Astrocyte (in vitro differentiated cells and primary cell): ENCODE results near the gene EEA1. TPM values are rescaled to one million over a fixed set of nuclear protein-coding genes. Genes with fewer than 3 reads are reported as not detected.

Source experiments
- DNase-seq: peaks from one replicate; pipeline ENCODE4 v3.0.0-alpha.2; 2010; ENCODE audit warnings: low read depth
- FAIRE-seq: peaks from 2 replicates; lab custom pipeline; 2011; peaks lifted over from hg19 to GRCh38; lab: Jason Lieb, UNC
- H2AFZ ChIP-seq: 2 replicates; pipeline ENCODE4 v1.6.0; 2012; ENCODE audit warnings: low read depth, low read length, inconsistent platforms
- H3K27ac ChIP-seq: 2 replicates; pipeline ENCODE4 v1.5.1; 2011; ENCODE audit warnings: low read depth, low read length, inconsistent platforms
- H3K27me3 ChIP-seq: 2 replicates; pipeline ENCODE4 v1.6.0; 2011; ENCODE audit warnings: low read length, inconsistent platforms; ENCODE audit not compliant: insufficient read depth
- H3K36me3 ChIP-seq: 2 replicates; pipeline ENCODE4 v1.5.1; 2011; ENCODE audit warnings: low read length, inconsistent platforms; ENCODE audit not compliant: insufficient read depth
- H3K4me1 ChIP-seq: 2 replicates; pipeline ENCODE4 v1.5.1; 2011; ENCODE audit warnings: low read length, inconsistent platforms; ENCODE audit not compliant: insufficient read depth
- H3K4me2 ChIP-seq: 2 replicates; pipeline ENCODE4 v1.6.0; 2012; ENCODE audit warnings: low read length, inconsistent platforms
- H3K4me3 ChIP-seq: 2 replicates; pipeline ENCODE4 v1.5.1; 2011; ENCODE audit warnings: low read depth, mild to moderate bottlenecking, low read length, inconsistent platforms; ENCODE audit not compliant: insufficient read depth
- H3K79me2 ChIP-seq: 2 replicates; pipeline ENCODE4 v1.6.0; 2012; ENCODE audit warnings: mild to moderate bottlenecking, low read length, inconsistent platforms; ENCODE audit not compliant: insufficient read depth
- H3K9ac ChIP-seq: 2 replicates; pipeline ENCODE4 v1.6.0; 2012; ENCODE audit warnings: mild to moderate bottlenecking, low read length, inconsistent platforms
- H3K9me3 ChIP-seq: 2 replicates; pipeline ENCODE4 v1.5.1; 2012; ENCODE audit warnings: low read depth, mild to moderate bottlenecking, low read length, inconsistent platforms; ENCODE audit not compliant: insufficient read depth
- H4K20me1 ChIP-seq: 2 replicates; pipeline ENCODE4 v1.6.0; 2012; ENCODE audit warnings: low read length, inconsistent platforms; ENCODE audit not compliant: insufficient read depth
- H3K27ac Mint-ChIP-seq: one replicate; pipeline ENCODE4 v1.8.0; 2021; ENCODE audit warnings: mild to moderate bottlenecking, mixed read lengths; ENCODE audit not compliant: unreplicated experiment
- H3K27me3 Mint-ChIP-seq: one replicate; pipeline ENCODE4 v1.8.0; 2021; ENCODE audit warnings: low read depth, mixed read lengths; ENCODE audit not compliant: unreplicated experiment
- H3K36me3 Mint-ChIP-seq: one replicate; pipeline ENCODE4 v1.8.0; 2021; ENCODE audit warnings: low read depth, mixed read lengths; ENCODE audit not compliant: unreplicated experiment
- H3K4me1 Mint-ChIP-seq: one replicate; pipeline ENCODE4 v1.8.0; 2021; ENCODE audit warnings: low read depth, mixed read lengths; ENCODE audit not compliant: unreplicated experiment
- H3K4me3 Mint-ChIP-seq: one replicate; pipeline ENCODE4 v1.8.0; 2021; ENCODE audit warnings: mild to moderate bottlenecking, moderate library complexity, mixed read lengths; ENCODE audit not compliant: unreplicated experiment
- H3K9me3 Mint-ChIP-seq: one replicate; pipeline ENCODE4 v1.8.0; 2021; ENCODE audit warnings: mild to moderate bottlenecking, mixed read lengths; ENCODE audit not compliant: unreplicated experiment
- EZH2 ChIP-seq: IDR thresholded peaks from 2 replicates; pipeline ENCODE4 v1.6.1; 2012; ENCODE audit warnings: mild to moderate bottlenecking, low read length, inconsistent platforms; ENCODE audit not compliant: insufficient read depth
- total RNA-seq: library from RNA; stranded (reverse); gene quantifications from 2 replicates; pipeline ENCODE4 v1.2.1, GENCODE V29; 2021
- TF ChIP-seq, protein P1 (sequence below): IDR thresholded peaks from 2 replicates; pipeline ENCODE4 v1.5.1; 2011; ENCODE audit warnings: low read depth, mild to moderate bottlenecking, inconsistent platforms, low read length, moderate library complexity; ENCODE audit not compliant: insufficient read depth

The EEA1 gene
- total RNA-seq, 1 donor from 2014 or later = 36.5 TPM

DNA sequence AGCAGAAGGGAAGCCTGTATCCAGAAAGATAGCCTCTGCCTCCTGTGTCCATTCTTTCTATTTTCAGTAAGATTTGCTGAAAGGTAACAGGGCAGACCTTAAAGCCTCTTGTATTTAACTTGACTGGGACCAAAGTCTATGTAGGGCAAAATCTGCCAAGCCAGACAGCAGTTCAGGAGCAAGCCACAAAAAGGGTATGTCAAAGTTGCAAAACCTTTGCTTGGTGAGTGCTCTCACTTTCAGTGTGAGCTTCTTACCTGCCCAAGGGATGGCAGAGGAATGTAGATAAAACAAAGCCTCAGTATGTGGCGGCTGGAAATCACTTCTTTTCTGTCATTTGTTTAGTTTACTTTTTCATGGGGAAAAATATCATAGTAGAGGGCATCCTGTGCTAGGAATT lies 163.2 kb downstream of the EEA1 start:
- no peaks in the 10 kb centered on the region for H3K36me3 Mint-ChIP-seq
- H3K4me1 Mint-ChIP-seq = peaks cover 21% of the 10 kb centered on the region
- no peak overlapping the region for H3K27ac Mint-ChIP-seq
- Histone ChIP-seq H2AFZ (no peak overlapping the region), H3K4me3 (no peak overlapping the region), H3K9ac (no peak overlapping the region), H3K9me3 (no peaks in the 10 kb centered on the region), H3K4me1 (peaks cover 5% of the 10 kb centered on the region), H3K4me2 (no peak overlapping the region), H3K27me3 (no peaks in the 10 kb centered on the region), H4K20me1 (no peaks in the 10 kb centered on the region), H3K27ac (no peak overlapping the region), H3K79me2 (no peaks in the 10 kb centered on the region), H3K36me3 (no peaks in the 10 kb centered on the region)
- FAIRE-seq (no peak), DNase-seq (no peak)
- no peaks in the 10 kb centered on the region for H3K27me3 Mint-ChIP-seq
- no peak overlapping the region for H3K4me3 Mint-ChIP-seq
- TF ChIP-seq, protein P1, sequence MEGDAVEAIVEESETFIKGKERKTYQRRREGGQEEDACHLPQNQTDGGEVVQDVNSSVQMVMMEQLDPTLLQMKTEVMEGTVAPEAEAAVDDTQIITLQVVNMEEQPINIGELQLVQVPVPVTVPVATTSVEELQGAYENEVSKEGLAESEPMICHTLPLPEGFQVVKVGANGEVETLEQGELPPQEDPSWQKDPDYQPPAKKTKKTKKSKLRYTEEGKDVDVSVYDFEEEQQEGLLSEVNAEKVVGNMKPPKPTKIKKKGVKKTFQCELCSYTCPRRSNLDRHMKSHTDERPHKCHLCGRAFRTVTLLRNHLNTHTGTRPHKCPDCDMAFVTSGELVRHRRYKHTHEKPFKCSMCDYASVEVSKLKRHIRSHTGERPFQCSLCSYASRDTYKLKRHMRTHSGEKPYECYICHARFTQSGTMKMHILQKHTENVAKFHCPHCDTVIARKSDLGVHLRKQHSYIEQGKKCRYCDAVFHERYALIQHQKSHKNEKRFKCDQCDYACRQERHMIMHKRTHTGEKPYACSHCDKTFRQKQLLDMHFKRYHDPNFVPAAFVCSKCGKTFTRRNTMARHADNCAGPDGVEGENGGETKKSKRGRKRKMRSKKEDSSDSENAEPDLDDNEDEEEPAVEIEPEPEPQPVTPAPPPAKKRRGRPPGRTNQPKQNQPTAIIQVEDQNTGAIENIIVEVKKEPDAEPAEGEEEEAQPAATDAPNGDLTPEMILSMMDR = no peak
- TF ChIP-seq EZH2 = no peak
- H3K9me3 Mint-ChIP-seq = no peaks in the 10 kb centered on the region

DNA sequence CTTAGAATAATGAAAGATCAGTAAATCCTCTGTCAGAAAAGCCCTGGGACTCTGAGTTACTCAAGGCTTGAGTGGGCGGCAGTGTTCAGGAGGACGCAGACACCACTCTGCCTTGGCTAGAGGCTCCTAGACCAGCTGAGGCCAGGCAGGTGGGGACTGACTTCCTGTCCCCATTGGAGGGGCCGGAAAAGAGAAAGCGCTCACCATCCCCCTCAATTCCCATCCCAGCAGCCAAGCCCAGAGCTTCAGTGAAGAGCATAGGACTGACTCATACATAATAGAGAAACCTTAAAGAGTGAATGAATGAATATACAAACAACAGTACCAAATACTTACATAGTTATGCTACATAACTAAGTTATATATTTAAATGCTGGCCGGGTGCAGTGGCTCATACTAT lies 164.3 kb downstream of the EEA1 start:
- no peak overlapping the region for H2AFZ ChIP-seq
- no peak for FAIRE-seq

DNA sequence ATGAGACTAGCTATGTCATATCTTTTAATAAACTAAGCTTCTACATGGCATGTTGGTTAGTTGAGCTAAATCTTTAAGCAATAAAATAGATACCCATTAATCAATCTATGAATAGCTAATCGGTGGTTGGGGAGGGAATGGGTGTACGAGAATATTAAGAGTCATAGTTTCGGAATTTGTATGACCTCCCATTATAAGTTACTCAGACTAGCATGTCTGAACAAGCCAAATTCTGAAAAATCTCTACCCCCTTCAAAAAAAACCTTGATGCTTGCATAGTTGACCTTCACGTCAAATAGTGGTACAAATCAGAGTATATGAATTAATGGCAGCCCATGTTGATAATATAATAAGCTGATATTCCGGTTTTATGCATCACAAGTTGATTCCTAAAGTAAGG lies 166.3 kb downstream of the EEA1 start:
- TF ChIP-seq EZH2 = no peak
- TF ChIP-seq, protein P1 = no peak
- no peaks in the 10 kb centered on the region for H4K20me1 ChIP-seq
- H3K36me3 Mint-ChIP-seq = no peaks in the 10 kb centered on the region
- H3K27me3 Mint-ChIP-seq = no peaks in the 10 kb centered on the region
- H3K79me2 ChIP-seq = no peaks in the 10 kb centered on the region
- no peak overlapping the region for H2AFZ ChIP-seq
- H3K4me1 Mint-ChIP-seq = peaks cover 24% of the 10 kb centered on the region
- FAIRE-seq = no peak
- no peak overlapping the region for H3K27ac ChIP-seq
- H3K9me3 ChIP-seq = no peaks in the 10 kb centered on the region
- no peak for DNase-seq
- H3K9ac ChIP-seq = no peak overlapping the region
- H3K36me3 ChIP-seq = no peaks in the 10 kb centered on the region
- no peak overlapping the region for H3K4me2 ChIP-seq
- no peak overlapping the region for H3K27ac Mint-ChIP-seq
- H3K4me3 Mint-ChIP-seq = no peak overlapping the region
- H3K4me1 ChIP-seq = peaks cover 12% of the 10 kb centered on the region
- H3K27me3 ChIP-seq = no peaks in the 10 kb centered on the region
- no peaks in the 10 kb centered on the region for H3K9me3 Mint-ChIP-seq
- no peak overlapping the region for H3K4me3 ChIP-seq

More for the DNA sequence above, 164.3 kb downstream of the EEA1 start:
- H3K9ac ChIP-seq = no peak overlapping the region
- H4K20me1 ChIP-seq = no peaks in the 10 kb centered on the region
- Mint-ChIP-seq H3K27ac (peak overlapping the region; percentile 48), H3K4me1 (peaks cover 22% of the 10 kb centered on the region), H3K36me3 (no peaks in the 10 kb centered on the region), H3K4me3 (no peak overlapping the region), H3K27me3 (no peaks in the 10 kb centered on the region), H3K9me3 (no peaks in the 10 kb centered on the region)
- H3K27me3 ChIP-seq = no peaks in the 10 kb centered on the region
- no peaks in the 10 kb centered on the region for H3K79me2 ChIP-seq
- peak; percentile 41 for DNase-seq
- no peak overlapping the region for H3K27ac ChIP-seq
- no peaks in the 10 kb centered on the region for H3K36me3 ChIP-seq
- no peak overlapping the region for H3K4me2 ChIP-seq
- peaks cover 5% of the 10 kb centered on the region for H3K4me1 ChIP-seq
- no peak overlapping the region for H3K4me3 ChIP-seq
- no peaks in the 10 kb centered on the region for H3K9me3 ChIP-seq
- TF ChIP-seq, protein P1 = no peak
- TF ChIP-seq EZH2 = no peak
